K562 (cell line): ENCODE measurements around the gene PRUNE1. TPM values are rescaled to one million over a fixed set of nuclear protein-coding genes. Genes with fewer than 3 reads are reported as not detected.

Experiments
- CCAR2 ChIP-seq: fragments of 200-400 bp; formaldehyde crosslinking; IDR thresholded peaks from 2 replicates; pipeline ENCODE4 v1.6.1; 2017; ENCODE audit warnings: mild to moderate bottlenecking, low read depth, low read length
- CREB3 ChIP-seq: fragments of 450-650 bp; conservative IDR thresholded peaks from 2 replicates; pipeline ENCODE4 v1.6.1; 2016; ENCODE audit warnings: missing genetic modification characterization, low read depth, mild to moderate bottlenecking, missing compliant biosample characterization, moderate library complexity
- CSDE1 ChIP-seq, 2 experiments: fragments of 450-650 bp; IDR thresholded peaks; 2 replicates each; pipeline ENCODE4 v1.6.1; 2016; ENCODE audit warnings: mild to moderate bottlenecking in 1 of 2
- KLF6 ChIP-seq: fragments of 250-450 bp; sonication (Bioruptor Pico); IDR thresholded peaks from 2 replicates; pipeline ENCODE4 v1.4.0; 2020; ENCODE audit warnings: mild to moderate bottlenecking, moderate library complexity, borderline replicate concordance
- PATZ1 ChIP-seq: fragments of 250-450 bp; sonication (Bioruptor Pico); IDR thresholded peaks from 2 replicates; pipeline ENCODE4 v1.5.0; 2020; ENCODE audit warnings: mild to moderate bottlenecking, borderline replicate concordance
- RBM14 ChIP-seq: fragments of 200-400 bp; formaldehyde crosslinking; IDR thresholded peaks from 2 replicates; pipeline ENCODE4 v1.6.1; 2018; ENCODE audit warnings: low read depth, mild to moderate bottlenecking, low read length, moderate library complexity, borderline replicate concordance; ENCODE audit not compliant: insufficient read depth
- SRF ChIP-seq, 2 experiments: fragments of 250-450, 450-650 bp in 1 of 2; sonication (Bioruptor Pico) in 1 of 2; sonication (generic) in 1 of 2; formaldehyde crosslinking; IDR thresholded peaks; 2 replicates each; pipeline versions ENCODE4 v1.5.0 to v1.5.1; 2020 to 2022; ENCODE audit warnings: mild to moderate bottlenecking in 1 of 2, missing genetic modification reagents in 1 of 2
- TARDBP ChIP-seq: fragments of 450-650 bp; IDR thresholded peaks from 2 replicates; pipeline ENCODE4 v1.6.1; 2016
- ZBTB40 ChIP-seq, 2 experiments: fragments of 450-650 bp in 1 of 2; sonication (generic) in 1 of 2; formaldehyde crosslinking in 1 of 2; IDR thresholded peaks; 2 replicates each; pipeline versions ENCODE4 v1.7.1 to v1.9.0; 2016 to 2022; ENCODE audit warnings: inconsistent platforms in 1 of 2, mild to moderate bottlenecking in 1 of 2, missing genetic modification reagents in 1 of 2
- polyA plus RNA-seq, 8 experiments: library from polyadenylated mRNA; depleted of rRNA in 4 of 8; stranded (reverse) in 5 of 8; unstranded in 3 of 8; fragments of >200 nt; fragmentation: Nextera tagmentation in 2 of 8; fragmentation: Illumina TruSeq in 1 of 8; extraction: Ambion mirVana in 2 of 8; extraction: Trizol in 1 of 8; gene quantifications; 2 replicates each; pipeline versions ENCODE4 v1.2.1 to v1.2.3, GENCODE V29; 2011 to 2014; ENCODE audit warnings: inconsistent platforms in 1 of 8, missing spikeins in 1 of 8
- total RNA-seq, 7 experiments: library from RNA; depleted of rRNA in 6 of 7; stranded (reverse); fragments of >200 nt in 6 of 7; fragmentation: Illumina TruSeq in 2 of 7; extraction: Trizol in 2 of 7; gene quantifications; 2 replicates each; pipeline versions ENCODE4 v1.2.1 to v1.2.3, GENCODE V29; 2011 to 2021; ENCODE audit warnings: low replicate concordance in 1 of 7

The PRUNE1 gene
- total and polyA plus RNA-seq, 9 of the 15 experiments (the other 6 are each of a cell fraction or from before 2014, with no cell fraction given), result 16.7 to 48.3 (median 26.2) TPM

GRCh38 chr1:150999051-150999674 is 9.1 kb upstream of the PRUNE1 start (continued):
- TF ChIP-seq KLF6 (no peak), CREB3 (peak; percentile 82), RBM14 (no peak), TARDBP (no peak), CCAR2 (no peak), SRF (CRISPR knock-in tag; IDR thresholded peaks at IDR 0.05) (0 out of 4 replicates have a peak, but pooled peaks of 1 of the 2 experiments have one; percentile 34), ZBTB40 (IDR thresholded peaks at IDR 0.05) (no peak), ZBTB40 (CRISPR knock-in tag; IDR thresholded peaks at IDR 0.05) (no peak), PATZ1 (no peak), CSDE1 (IDR thresholded peaks at IDR 0.05) (no peak)
